ENCODE results near the gene NAV2.

The NAV2 gene

DNA sequence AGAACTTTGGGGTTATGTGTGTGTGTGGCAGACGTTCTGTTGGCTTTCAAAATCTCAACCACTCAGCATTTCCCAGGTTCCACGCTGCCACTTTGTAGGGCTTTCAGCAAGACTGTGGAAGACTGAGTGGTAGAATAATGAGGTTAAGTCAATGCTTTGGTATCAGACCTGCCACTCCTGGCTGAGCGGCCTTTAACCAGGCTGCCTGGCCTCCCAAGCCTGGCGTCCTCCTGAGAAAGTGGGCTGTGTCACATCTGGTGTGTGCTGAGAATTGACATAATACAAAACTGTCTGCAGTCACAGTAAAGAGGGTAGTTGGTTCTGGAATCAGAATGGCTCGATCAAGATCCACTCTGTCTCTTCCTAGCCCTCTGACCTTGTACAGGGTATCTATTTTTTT is 321.2 kb downstream of the NAV2 start:
- DNase-seq = no peak
- no peak for TF ChIP-seq GATA1 (IDR thresholded peaks at IDR 0.05; ENCODE audit: low read depth, low read length)
- TF ChIP-seq POLR2A (IDR thresholded peaks at IDR 0.05; ENCODE audit: low read length) = no peak

DNA sequence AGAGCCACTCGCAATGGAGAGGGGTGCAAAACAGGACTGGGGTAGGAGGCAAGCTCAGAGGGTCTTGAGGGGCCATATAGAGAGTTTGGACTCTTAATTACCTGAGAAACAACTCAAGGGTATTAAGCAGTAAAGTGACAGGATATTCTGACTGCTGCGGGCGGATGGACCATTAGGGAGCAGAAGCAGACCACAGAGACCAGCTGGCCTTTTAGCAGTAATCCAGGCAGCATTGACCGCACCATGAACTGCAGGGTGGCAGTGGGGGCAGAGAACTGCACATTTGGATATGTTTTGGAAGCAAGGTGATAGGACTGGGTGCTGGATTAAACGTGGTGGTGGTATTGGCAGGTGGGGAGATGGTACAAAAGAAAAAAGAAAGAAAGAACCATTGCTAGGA is 322.3 kb downstream of the NAV2 start:
- TF ChIP-seq POLR2A (IDR thresholded peaks at IDR 0.05; ENCODE audit: low read length) (no peak), GATA1 (IDR thresholded peaks at IDR 0.05; ENCODE audit: low read depth, low read length) (no peak)
- no peak for DNase-seq

DNA sequence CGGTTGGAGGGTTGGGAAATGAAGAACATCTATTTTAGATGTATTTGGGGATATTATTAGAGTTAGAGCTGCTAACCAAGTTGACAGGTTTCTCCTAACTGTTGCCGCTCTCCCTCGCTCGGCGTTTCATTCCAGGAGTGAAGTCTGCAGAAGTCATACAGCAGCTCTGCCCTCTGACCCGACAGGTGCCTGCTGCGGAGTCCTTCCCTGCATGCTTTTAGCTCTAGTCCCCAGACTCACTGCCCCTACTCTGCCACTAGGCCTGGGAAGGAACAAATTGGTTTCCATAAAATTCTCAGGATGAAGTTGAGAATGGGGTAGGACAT is 322.7 kb downstream of the NAV2 start:
- no peak for TF ChIP-seq GATA1 (IDR thresholded peaks at IDR 0.05; ENCODE audit: low read depth, low read length)
- no peak for TF ChIP-seq POLR2A (IDR thresholded peaks at IDR 0.05; ENCODE audit: low read length)
- no peak for DNase-seq

DNA sequence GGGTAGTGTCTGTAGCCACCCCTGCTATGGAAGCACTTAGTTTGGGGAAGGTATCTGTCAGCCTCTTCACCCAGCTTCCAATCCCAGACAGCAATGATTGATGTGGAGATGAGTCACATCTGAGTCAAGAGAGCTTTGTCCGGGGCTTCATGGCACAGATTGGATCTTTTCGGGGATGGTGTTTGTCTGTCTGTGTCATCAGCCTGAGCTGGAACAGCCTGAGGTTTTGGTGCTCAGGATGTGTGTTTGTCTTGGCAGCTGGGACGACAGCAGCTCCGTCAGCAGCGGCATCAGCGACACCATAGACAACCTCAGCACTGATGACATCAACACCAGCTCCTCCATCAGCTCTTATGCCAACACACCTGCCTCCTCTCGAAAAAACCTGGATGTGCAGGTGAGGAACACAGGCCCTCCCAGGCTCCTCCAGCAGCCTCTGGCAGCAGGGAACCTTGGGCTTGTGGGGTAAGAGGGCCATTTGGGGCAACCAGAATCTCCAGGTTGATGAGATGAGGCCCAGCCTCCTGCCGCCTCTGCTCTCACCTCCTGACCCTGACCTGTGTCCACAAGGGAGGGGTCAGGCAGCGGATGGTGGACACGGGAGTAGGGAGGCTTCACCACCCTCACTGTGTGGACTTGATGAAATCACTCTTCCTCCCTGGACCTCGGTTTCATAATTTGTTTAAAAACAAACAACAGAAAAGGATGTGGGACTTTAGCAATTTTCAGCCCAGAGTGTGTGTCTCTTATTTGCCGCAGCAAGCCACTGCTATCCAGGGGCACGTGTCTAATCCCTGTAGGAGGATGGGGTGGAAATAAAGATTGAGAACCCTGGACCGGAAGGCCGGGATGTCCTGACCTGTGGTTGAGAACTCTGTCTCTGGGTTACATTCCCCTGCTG is 323.3 kb downstream of the NAV2 start:
- no peak for DNase-seq
- TF ChIP-seq POLR2A (IDR thresholded peaks at IDR 0.05; ENCODE audit: low read length) (no peak), GATA1 (IDR thresholded peaks at IDR 0.05; ENCODE audit: low read depth, low read length) (no peak)

DNA sequence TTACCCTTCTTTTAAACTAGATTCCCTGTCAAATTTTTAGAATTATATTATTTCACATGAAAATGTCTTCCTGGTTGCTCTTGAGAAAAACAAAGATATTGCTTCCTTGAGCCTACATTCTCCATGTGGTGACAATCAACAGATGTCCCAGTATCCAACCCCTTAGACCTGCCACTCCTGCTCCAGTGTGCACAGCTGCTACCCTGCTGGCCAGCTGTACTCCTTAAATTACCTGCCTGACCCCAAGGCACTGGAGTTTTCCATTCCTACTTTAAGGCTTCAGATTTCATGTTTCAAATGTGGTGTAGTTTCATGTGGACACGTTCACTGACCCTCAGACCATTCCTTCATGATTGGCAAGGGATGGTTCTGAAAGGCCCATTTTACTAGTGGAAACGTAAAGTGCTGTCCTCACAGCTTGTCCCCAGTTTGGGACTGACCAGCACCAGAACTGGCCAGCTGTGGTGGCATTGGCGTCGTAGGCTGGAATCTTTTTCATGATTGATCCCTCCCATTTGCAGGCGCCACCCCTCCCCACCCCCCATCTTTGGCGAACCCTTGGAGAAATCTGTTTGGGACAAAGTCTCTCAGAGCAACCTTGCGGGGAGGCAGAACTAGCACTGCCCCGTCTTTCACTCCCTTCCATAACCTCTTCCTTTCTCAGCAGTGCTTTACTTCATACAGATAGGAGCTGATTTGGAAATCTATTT is 324.1 kb downstream of the NAV2 start:
- no peak for TF ChIP-seq POLR2A (IDR thresholded peaks at IDR 0.05; ENCODE audit: low read length)
- no peak for TF ChIP-seq GATA1 (IDR thresholded peaks at IDR 0.05; ENCODE audit: low read depth, low read length)
- DNase-seq = no peak

DNA sequence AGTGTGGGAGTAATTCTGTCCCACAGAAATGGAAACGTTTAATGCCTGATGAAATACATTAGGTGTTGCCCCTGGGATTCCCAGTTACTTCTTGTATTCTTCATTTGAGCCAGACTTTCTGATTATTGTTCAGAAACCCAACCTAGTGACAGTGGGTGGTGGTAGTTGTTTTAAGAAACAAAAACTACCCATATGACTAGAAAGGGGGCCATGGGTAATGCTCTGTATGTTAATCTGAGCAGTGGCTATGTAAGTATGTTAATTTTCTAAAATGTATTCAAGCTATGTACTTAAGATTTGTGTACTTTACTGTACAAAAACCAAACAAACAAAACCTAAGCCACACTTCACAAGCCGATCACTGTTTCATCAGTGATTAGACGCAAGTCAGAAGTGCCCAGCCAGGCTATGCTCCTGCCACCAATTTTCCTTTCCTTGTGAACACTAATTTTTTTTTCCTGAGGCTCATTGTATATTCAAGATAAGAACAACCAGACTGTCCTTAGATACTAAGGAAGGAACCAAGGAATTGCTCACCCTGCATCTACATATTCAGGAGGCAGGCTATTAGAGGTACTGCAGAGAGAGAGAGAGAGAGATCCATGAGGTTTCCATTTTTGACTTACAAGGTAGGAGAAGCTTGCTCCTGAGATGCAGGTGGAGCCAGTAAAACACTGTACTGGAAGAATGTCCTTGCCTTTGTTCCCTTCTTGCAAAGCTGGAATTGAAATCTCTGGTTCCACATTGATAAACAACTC is 324.9 kb downstream of the NAV2 start:
- TF ChIP-seq GATA1 (IDR thresholded peaks at IDR 0.05; ENCODE audit: low read depth, low read length) = no peak
- no peak for TF ChIP-seq POLR2A (IDR thresholded peaks at IDR 0.05; ENCODE audit: low read length)
- no peak for DNase-seq

DNA sequence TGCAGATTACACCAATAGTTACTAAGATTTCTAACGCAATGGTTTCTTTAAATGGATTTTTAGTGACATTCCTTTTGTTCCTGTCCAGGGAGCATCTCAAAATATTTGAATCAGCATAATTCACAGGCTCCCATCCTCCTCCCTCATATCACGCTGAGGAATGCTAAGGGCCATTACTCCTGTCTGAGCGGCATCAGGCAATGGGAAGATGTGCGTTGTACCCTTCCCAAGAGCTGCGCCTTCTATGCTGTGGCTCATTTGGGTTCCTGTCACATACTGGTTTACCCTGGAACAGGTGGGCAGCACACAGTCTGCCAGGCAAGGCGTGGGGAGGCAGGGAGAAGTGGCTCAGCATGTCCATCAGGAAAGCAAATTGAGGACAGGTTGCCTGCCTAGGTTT is 325.8 kb downstream of the NAV2 start:
- TF ChIP-seq GATA1 (IDR thresholded peaks at IDR 0.05; ENCODE audit: low read depth, low read length) (no peak), POLR2A (IDR thresholded peaks at IDR 0.05; ENCODE audit: low read length) (no peak)
- DNase-seq = no peak

DNA sequence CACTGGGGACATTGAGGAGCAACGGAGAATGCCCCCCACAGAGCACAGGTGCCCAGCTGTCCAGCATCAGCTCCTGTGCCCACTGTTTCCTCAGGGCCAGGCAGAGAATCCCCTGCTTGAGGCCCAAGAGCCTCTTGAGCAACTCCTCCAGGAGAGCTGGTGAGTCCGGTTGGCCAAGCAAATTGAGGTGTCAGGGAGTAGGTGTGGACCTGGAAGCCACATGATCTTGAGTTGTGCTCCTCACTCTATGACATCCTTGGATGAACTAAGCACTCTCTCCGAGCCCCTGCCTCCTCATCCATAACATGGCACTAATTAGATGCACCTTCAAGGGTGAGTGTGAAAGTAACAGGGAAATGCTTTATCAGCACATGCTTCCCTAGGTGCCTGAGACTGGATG is 326.3 kb downstream of the NAV2 start:
- TF ChIP-seq GATA1 (IDR thresholded peaks at IDR 0.05; ENCODE audit: low read depth, low read length) (no peak), POLR2A (IDR thresholded peaks at IDR 0.05; ENCODE audit: low read length) (no peak)
- no peak for DNase-seq

DNA sequence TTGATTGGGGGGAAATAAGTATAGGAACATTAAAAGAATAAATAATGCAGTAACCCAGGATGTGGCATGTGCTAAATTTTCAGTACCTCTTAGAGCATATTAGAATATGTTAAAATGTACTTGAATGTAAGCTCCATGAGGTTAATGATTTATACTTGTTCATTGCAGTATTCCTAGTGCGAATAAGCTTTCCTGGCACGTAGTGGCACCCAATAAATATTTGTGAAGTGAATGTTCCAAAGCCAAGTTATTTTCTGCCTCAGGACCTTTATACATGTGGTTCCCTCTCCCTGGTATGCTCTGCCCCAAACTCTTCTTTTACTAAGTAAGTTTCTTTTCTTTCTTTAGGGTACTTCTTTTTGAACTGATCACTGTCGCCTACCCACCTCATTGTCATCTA is 328.9 kb downstream of the NAV2 start:
- TF ChIP-seq POLR2A (IDR thresholded peaks at IDR 0.05; ENCODE audit: low read length) = no peak
- no peak for TF ChIP-seq GATA1 (IDR thresholded peaks at IDR 0.05; ENCODE audit: low read depth, low read length)
- no peak for DNase-seq

DNA sequence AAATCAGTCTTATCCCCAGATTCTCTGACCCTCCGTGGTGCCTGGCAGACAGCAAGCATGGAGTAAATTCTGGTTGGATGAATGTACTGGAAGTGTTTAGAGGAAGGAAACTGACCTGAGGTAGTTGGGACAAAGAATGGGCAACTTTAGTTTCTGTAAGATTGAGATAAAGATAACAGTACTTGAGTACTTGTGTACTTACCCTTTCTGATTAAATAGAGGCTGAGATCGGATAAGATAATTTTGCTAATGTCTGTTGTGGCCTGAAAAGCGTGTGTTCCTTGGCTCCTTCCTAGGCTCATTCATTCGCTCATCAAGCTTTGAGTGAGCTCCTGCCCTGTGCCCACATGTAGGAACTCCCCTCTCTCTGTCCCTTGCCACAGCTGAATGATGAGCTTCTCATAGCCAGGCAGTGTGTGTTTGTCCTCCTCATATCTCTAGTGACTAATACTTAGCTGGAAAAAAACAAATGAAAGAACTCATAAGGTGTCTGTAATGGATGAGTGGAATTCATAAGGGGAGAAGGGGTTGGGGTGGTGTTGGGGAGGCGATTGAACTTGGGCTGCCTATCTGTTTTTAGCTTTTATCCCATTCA is 329.5 kb downstream of the NAV2 start:
- no peak for TF ChIP-seq POLR2A (IDR thresholded peaks at IDR 0.05; ENCODE audit: low read length)
- no peak for TF ChIP-seq GATA1 (IDR thresholded peaks at IDR 0.05; ENCODE audit: low read depth, low read length)
- DNase-seq = no peak

DNA sequence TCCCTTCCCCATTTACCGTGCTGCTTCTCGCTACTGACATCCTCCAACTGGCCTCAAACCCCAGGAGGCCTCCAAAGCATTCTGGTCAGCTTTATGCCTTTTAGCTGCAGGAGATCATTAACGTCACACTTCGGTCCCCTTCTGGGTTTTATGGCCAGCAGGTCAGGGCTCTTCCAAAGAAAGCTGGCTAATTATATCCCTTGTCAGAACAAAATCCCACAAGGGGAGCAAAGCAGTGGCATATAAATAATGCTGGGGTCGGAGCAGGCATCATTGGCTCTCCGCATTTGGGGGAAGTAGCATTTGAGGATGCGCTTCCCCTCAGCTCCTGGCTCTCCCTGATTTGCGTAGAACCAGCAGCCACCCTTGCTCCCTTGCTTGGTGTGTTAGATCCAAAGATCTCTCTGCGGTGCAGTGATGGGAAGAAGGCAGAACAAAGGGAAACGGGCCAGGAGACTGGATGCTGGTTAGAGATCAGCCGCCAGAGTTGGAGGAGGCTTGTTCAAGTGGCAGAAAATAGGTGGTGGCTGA is 330.2 kb downstream of the NAV2 start:
- TF ChIP-seq GATA1 (IDR thresholded peaks at IDR 0.05; ENCODE audit: low read depth, low read length) = no peak
- TF ChIP-seq POLR2A (IDR thresholded peaks at IDR 0.05; ENCODE audit: low read length) = no peak
- no peak for DNase-seq

DNA sequence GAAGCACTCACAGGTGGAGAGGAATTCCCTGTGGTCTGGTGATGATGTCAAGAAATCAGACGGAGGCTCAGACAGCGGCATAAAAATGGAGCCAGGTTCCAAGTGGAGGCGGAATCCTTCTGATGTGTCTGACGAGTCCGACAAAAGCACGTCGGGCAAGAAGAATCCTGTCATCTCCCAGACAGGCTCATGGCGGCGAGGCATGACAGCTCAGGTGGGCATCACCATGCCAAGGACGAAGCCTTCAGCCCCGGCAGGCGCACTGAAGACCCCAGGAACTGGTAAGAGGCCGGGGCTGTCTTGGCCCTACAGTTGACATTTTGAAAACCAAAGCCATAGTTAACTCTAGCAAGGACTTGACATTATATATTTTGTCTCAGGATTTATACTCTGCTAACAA is 331.4 kb downstream of the NAV2 start:
- DNase-seq = no peak
- TF ChIP-seq POLR2A (IDR thresholded peaks at IDR 0.05; ENCODE audit: low read length) (no peak), GATA1 (IDR thresholded peaks at IDR 0.05; ENCODE audit: low read depth, low read length) (no peak)

DNA sequence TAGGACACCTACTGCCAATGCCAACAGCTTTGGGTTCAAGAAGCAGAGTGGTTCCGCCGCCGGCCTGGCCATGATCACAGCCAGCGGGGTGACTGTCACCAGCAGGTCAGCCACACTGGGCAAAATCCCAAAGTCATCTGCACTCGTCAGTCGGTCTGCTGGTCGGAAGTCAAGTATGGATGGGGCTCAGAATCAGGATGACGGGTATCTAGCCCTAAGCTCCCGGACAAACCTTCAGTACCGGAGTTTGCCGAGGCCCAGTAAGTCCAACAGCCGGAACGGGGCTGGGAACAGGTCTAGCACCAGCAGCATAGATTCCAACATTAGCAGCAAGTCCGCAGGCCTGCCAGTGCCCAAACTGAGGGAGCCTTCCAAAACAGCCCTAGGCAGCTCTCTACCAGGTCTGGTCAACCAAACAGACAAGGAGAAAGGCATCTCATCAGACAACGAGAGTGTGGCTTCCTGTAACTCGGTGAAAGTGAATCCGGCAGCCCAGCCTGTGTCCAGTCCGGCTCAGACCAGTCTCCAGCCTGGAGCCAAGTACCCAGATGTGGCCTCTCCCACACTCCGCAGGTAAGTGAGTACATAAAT is 332.6 kb downstream of the NAV2 start:
- no peak for DNase-seq
- TF ChIP-seq POLR2A (IDR thresholded peaks at IDR 0.05; ENCODE audit: low read length) (no peak), GATA1 (IDR thresholded peaks at IDR 0.05; ENCODE audit: low read depth, low read length) (no peak)

Measured in erythroblast (primary cell).